ENCODE data around the gene STAG3. TPM values are rescaled to one million over a fixed set of nuclear protein-coding genes. Genes with fewer than 3 reads are reported as not detected.
"Not testable (repeated sequence)": the region's sequence is repeated elsewhere in the genome, so short reads cannot be mapped to it uniquely, and the experiment has no call there.

Gene STAG3
- total and polyA plus RNA-seq, 2 donors (not counting 3 experiments of a cell fraction or from before 2014, with no cell fraction given) = 0.29 to 1.4 TPM

GRCh38 chr7:100219801-100220585 lies 42.3 kb downstream of the STAG3 start, which contains the start of gene PVRIG:
TSS of gene PVRIG (plus strand) at chr7:100219949. CDS start at chr7:100219971, 22 bp downstream.
- intact Hi-C loops (cut with micrococcal nuclease) = loop anchor here (2.0 kb wide), 1 partner anchor 125 kb away; no protein-coding TSS in a partner anchor
- H3K79me2 ChIP-seq (ENCODE audit: control insufficient read depth, insufficient read depth, low read length); BruUV-seq (replicated peaks); dilution Hi-C loops (cut with MboI; ENCODE audit: extremely low pct_ligation_motif_present, low sequenced_read_pairs); H2AFZ ChIP-seq (ENCODE audit: low read depth, low read length); POLR2A ChIA-PET; H3K4me3 ChIP-seq (replicated peaks in 1 of 3; ENCODE audit: insufficient read depth in 1 of 3, low read depth in 1 of 3, low read length in 3 of 3); H3K9me1 ChIP-seq (replicated peaks; ENCODE audit: control insufficient read depth, extremely low read depth, insufficient read depth, low read length); H4K20me1 ChIP-seq (replicated peaks; ENCODE audit: control insufficient read depth, extremely low read depth, insufficient read depth, low read length); H3K36me3 ChIP-seq (ENCODE audit: control insufficient read depth in 2 of 2, extremely low read depth in 1 of 2, insufficient read depth in 2 of 2, low read length in 2 of 2); FAIRE-seq; H3K4me1 ChIP-seq (ENCODE audit: control insufficient read depth, extremely low read depth, insufficient read depth, low read length); H3K9me3 ChIP-seq (replicated peaks; ENCODE audit: control insufficient read depth, insufficient read depth, low read length); H3K9ac ChIP-seq (replicated peaks; ENCODE audit: extremely low read depth, insufficient read depth, low read length); DNase-seq (ENCODE audit: low read depth, low spot score); H3K4me2 ChIP-seq (ENCODE audit: insufficient read depth, low read length); H3K27ac ChIP-seq (ENCODE audit: insufficient read depth, low read depth, low read length); H3K27me3 ChIP-seq (ENCODE audit: control insufficient read depth in 2 of 2, insufficient read depth in 2 of 2, low read length in 2 of 2): not testable (repeated sequence)
- CTCF ChIA-PET = interaction anchor here (1.2 kb wide), 1 partner anchor 89 kb away, joined by 4 read pairs; no protein-coding TSS in a partner anchor

- Histone ChIP-seq H3K79me2 (ENCODE audit: control insufficient read depth, insufficient read depth, low read length) (no peaks in the 10 kb centered on the region), H3K9ac (replicated peaks; ENCODE audit: extremely low read depth, insufficient read depth, low read length) (no peak overlapping the region), H3K4me3 (replicated peaks in 1 of 3; ENCODE audit: insufficient read depth in 1 of 3, low read depth in 1 of 3, low read length in 3 of 3) (no peak overlapping the region), H3K36me3 (ENCODE audit: control insufficient read depth in 2 of 2, extremely low read depth in 1 of 2, insufficient read depth in 2 of 2, low read length in 2 of 2) (peaks cover 0 to 7% of the 10 kb centered on the region in 2 experiments), H3K4me2 (ENCODE audit: insufficient read depth, low read length) (no peak overlapping the region), H3K27ac (ENCODE audit: insufficient read depth, low read depth, low read length) (no peak overlapping the region), H3K9me1 (replicated peaks; ENCODE audit: control insufficient read depth, extremely low read depth, insufficient read depth, low read length) (no peaks in the 10 kb centered on the region), H4K20me1 (replicated peaks; ENCODE audit: control insufficient read depth, extremely low read depth, insufficient read depth, low read length) (no peaks in the 10 kb centered on the region), H3K9me3 (replicated peaks; ENCODE audit: control insufficient read depth, insufficient read depth, low read length) (no peaks in the 10 kb centered on the region), H3K4me1 (ENCODE audit: control insufficient read depth, extremely low read depth, insufficient read depth, low read length) (no peaks in the 10 kb centered on the region), H2AFZ (ENCODE audit: low read depth, low read length) (no peak overlapping the region), H3K27me3 (ENCODE audit: control insufficient read depth in 2 of 2, insufficient read depth in 2 of 2, low read length in 2 of 2) (no peaks in the 10 kb centered on the region)
- ChIA-PET POLR2A (no interaction called here), CTCF (interaction anchor here (1.2 kb wide), 1 partner anchor 90 kb away, joined by 4 read pairs; no protein-coding TSS in a partner anchor)
- FAIRE-seq = no peak
- dilution Hi-C loops (cut with MboI; ENCODE audit: extremely low pct_ligation_motif_present, low sequenced_read_pairs) = no loop called here
- BruUV-seq (replicated peaks) = no TSS peak
- TF ChIP-seq POLR2AphosphoS5 (IDR thresholded peaks at IDR 0.05; ENCODE audit: insufficient read depth, low read depth, low read length) = no peak
- no peak for TF ChIP-seq MAX (IDR thresholded peaks at IDR 0.05; ENCODE audit: insufficient read depth, insufficient read length)
- no peak for TF ChIP-seq MYC (IDR thresholded peaks at IDR 0.05; ENCODE audit: low read depth, low read length)
- no peak for TF ChIP-seq JUN (IDR thresholded peaks at IDR 0.05; ENCODE audit: borderline replicate concordance, insufficient read depth, insufficient read length, low read depth)
- TF ChIP-seq GATA2 (IDR thresholded peaks at IDR 0.05; ENCODE audit: insufficient read depth, insufficient read length, low read depth, low read length) = no peak
- TF ChIP-seq CTCF (IDR thresholded peaks at IDR 0.05; ENCODE audit: extremely low read depth in 1 of 2, insufficient read depth in 1 of 2, low read depth in 1 of 2, low read length in 2 of 2) = no peak
- no peak for TF ChIP-seq FOS (IDR thresholded peaks at IDR 0.05; ENCODE audit: borderline replicate concordance, insufficient read depth, low read length)
- no peak for TF ChIP-seq EZH2 (IDR thresholded peaks at IDR 0.05; ENCODE audit: borderline replicate concordance, low read depth, low read length, severe bottlenecking)
- no peak for TF ChIP-seq POLR2A (IDR thresholded peaks at IDR 0.05; ENCODE audit: low read depth, low read length)
- DNase-seq (ENCODE audit: low read depth, low spot score) = no peak
- intact Hi-C loops (cut with micrococcal nuclease) = no loop called here
These were observed 43.0 kb downstream of the STAG3 start for GRCh38 chr7:100220586-100221230.

Data from endothelial cell of umbilical vein (primary cell).